Measurements from ENCODE around the gene TCEA2. TPM values are rescaled to one million over a fixed set of nuclear protein-coding genes. Genes with fewer than 3 reads are reported as not detected.

The TCEA2 gene
- total and polyA plus RNA-seq, 2 of the 13 experiments (the other 11 are each of a cell fraction or from before 2014, with no cell fraction given) = 28.1 to 33.7 TPM

GRCh38 chr20:64040231-64041039 is 22.6 kb upstream of the TCEA2 start (continued):
- TF ChIP-seq ZNF577 (CRISPR knock-in tag; IDR thresholded peaks at IDR 0.05; ENCODE audit: borderline replicate concordance, low read depth) (no peak), AFF4 (CRISPR knock-in tag; IDR thresholded peaks at IDR 0.05) (no peak), NFATC3 (CRISPR knock-in tag; IDR thresholded peaks at IDR 0.05) (no peak), ZNF639 (CRISPR knock-in tag; conservative IDR thresholded peaks at IDR 0.05) (no peak), ZNF329 (CRISPR knock-in tag; IDR thresholded peaks at IDR 0.05; ENCODE audit: low read depth) (no peak), GMEB1 (CRISPR knock-in tag; IDR thresholded peaks at IDR 0.05; ENCODE audit: borderline replicate concordance) (no peak), YEATS2 (CRISPR knock-in tag; IDR thresholded peaks at IDR 0.05; ENCODE audit: borderline replicate concordance) (no peak), ATF7 (IDR thresholded peaks at IDR 0.05) (no peak), ATF7 (CRISPR knock-in tag; IDR thresholded peaks at IDR 0.05) (0 out of 2 replicates have a peak, but pooled peaks have one; percentile 63), ZNF275 (CRISPR knock-in tag; IDR thresholded peaks at IDR 0.05; ENCODE audit: borderline replicate concordance) (no peak), ZNF781 (CRISPR knock-in tag; IDR thresholded peaks at IDR 0.05; ENCODE audit: borderline replicate concordance, not compliant biosample characterization) (peak; percentile 25), ZNF256 (CRISPR knock-in tag; conservative IDR thresholded peaks at IDR 0.05) (0 out of 2 replicates have a peak, but pooled peaks have one; percentile 69), ZBTB34 (CRISPR knock-in tag; IDR thresholded peaks at IDR 0.05) (no peak)
